A673 (cell line): Measurements from ENCODE around the gene NDUFAF4. TPM values are rescaled to one million over a fixed set of nuclear protein-coding genes. Genes with fewer than 3 reads are reported as not detected.
A peak's percentile ranks its signal among the peaks of the same experiment; 100 is the strongest.

Experiments
- BruUV-seq: library from RNA; stranded (reverse); fragments of 400-500 nt; replicated peaks from 2 replicates; lab custom pipeline; 2021; lab: Mats Ljungman, UMichigan
- CTCF ChIA-PET: fragments of 300-600 bp; sonication (Branson Sonifier 250); formaldehyde crosslinking; loops from one replicate; lab custom pipeline; 2022; ENCODE audit warnings: antibody characterized with exemption; lab: Charles Lee
- POLR2A ChIA-PET: fragments of 300-600 bp; sonication (Branson Sonifier 250); formaldehyde crosslinking; loops from one replicate; lab custom pipeline; 2022; ENCODE audit warnings: antibody characterized with exemption; ENCODE audit not compliant: low non-redundant PET; lab: Charles Lee
- DNase-seq: peaks from one replicate; pipeline ENCODE4 v3.0.0-alpha.2; 2015; ENCODE audit warnings: low spot score
- H3K27ac ChIP-seq: fragments of 200-600 bp; sonication (generic); 2 replicates; pipeline ENCODE4 v1.5.1; 2016; ENCODE audit warnings: mixed run types, low read depth, mild to moderate bottlenecking, mixed read lengths, antibody characterized with exemption, low read length; ENCODE audit not compliant: poor library complexity, severe bottlenecking
- H3K27me3 ChIP-seq: fragments of 200-600 bp; sonication (generic); replicated peaks from 2 replicates; pipeline ENCODE4 v1.6.1; 2017; ENCODE audit warnings: mixed run types, low read depth, mild to moderate bottlenecking, mixed read lengths, antibody characterized with exemption, low read length; ENCODE audit not compliant: insufficient read depth, poor library complexity
- H3K36me3 ChIP-seq: fragments of 200-600 bp; sonication (generic); 2 replicates; pipeline ENCODE4 v1.6.1; 2016; ENCODE audit warnings: mixed run types, mild to moderate bottlenecking, mixed read lengths, antibody characterized with exemption, low read length; ENCODE audit not compliant: insufficient read depth, poor library complexity, severe bottlenecking
- H3K4me1 ChIP-seq: fragments of 200-600 bp; sonication (generic); 2 replicates; pipeline ENCODE4 v1.6.1; 2017; ENCODE audit warnings: mixed run types, mild to moderate bottlenecking, mixed read lengths, antibody characterized with exemption, low read length; ENCODE audit not compliant: insufficient read depth, poor library complexity, severe bottlenecking
- H3K4me3 ChIP-seq: fragments of 200-600 bp; sonication (generic); 2 replicates; pipeline ENCODE4 v1.5.1; 2016; ENCODE audit warnings: low read depth, mixed run types, mild to moderate bottlenecking, mixed read lengths, low read length; ENCODE audit not compliant: poor library complexity, severe bottlenecking
- H3K9me3 ChIP-seq: fragments of 200-600 bp; sonication (generic); 2 replicates; pipeline ENCODE4 v1.6.1; 2016; ENCODE audit warnings: mixed run types, low read depth, mild to moderate bottlenecking, mixed read lengths, antibody characterized with exemption, low read length; ENCODE audit not compliant: poor library complexity, severe bottlenecking
- EZH2 ChIP-seq: fragments of 200-600 bp; sonication (generic); IDR thresholded peaks from 2 replicates; pipeline ENCODE4 v1.6.1; 2017; ENCODE audit warnings: borderline replicate concordance, low read depth, mild to moderate bottlenecking, mixed read lengths, antibody characterized with exemption, low read length; ENCODE audit not compliant: poor library complexity, severe bottlenecking
- intact Hi-C: fragments of 100-400 bp; cut with micrococcal nuclease; formaldehyde crosslinking; loops from one replicate; pipeline ENCODE4 v1.10.0; 2022; ENCODE audit not compliant: unreplicated experiment
- total RNA-seq: library from RNA; stranded (reverse); gene quantifications from 2 replicates; pipeline ENCODE4 v1.2.3, GENCODE V29; 2021
- TF ChIP-seq, protein P1 (sequence below): fragments of 300-800, 200-600 bp; sonication (generic); conservative IDR thresholded peaks from 2 replicates; pipeline ENCODE4 v1.5.1; 2017; ENCODE audit warnings: low read depth, mild to moderate bottlenecking, antibody characterized with exemption, low read length, moderate library complexity, mixed read lengths

NDUFAF4 gene
- total RNA-seq, 1 experiment from 2014 or later: 120 TPM

DNA sequence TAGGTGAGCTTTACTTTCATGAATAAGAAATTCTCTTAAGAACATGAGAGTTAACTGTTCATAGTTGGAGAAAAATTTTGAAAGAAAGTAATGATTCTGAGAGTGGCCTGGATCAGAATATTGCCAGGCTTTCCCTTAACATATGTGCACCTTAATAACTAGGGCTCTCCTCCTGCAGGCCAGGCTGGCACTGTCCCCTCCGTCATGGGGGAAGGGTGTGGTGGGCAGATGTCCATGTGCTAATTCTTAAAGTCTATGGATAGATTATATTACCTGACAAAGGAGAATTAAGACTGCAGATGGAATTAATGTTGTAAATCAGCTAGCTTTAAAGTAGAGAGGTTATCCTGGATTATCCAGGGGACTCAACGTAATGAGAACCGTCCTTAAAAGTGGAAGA is 15.9 kb upstream of the NDUFAF4 start:
- Histone ChIP-seq H3K9me3 (peaks cover 5% of the 10 kb centered on the region), H3K4me1 (peaks cover 18% of the 10 kb centered on the region), H3K36me3 (no peaks in the 10 kb centered on the region), H3K27me3 (no peaks in the 10 kb centered on the region), H3K27ac (no peak overlapping the region), H3K4me3 (no peak overlapping the region)
- TF ChIP-seq, protein P1, sequence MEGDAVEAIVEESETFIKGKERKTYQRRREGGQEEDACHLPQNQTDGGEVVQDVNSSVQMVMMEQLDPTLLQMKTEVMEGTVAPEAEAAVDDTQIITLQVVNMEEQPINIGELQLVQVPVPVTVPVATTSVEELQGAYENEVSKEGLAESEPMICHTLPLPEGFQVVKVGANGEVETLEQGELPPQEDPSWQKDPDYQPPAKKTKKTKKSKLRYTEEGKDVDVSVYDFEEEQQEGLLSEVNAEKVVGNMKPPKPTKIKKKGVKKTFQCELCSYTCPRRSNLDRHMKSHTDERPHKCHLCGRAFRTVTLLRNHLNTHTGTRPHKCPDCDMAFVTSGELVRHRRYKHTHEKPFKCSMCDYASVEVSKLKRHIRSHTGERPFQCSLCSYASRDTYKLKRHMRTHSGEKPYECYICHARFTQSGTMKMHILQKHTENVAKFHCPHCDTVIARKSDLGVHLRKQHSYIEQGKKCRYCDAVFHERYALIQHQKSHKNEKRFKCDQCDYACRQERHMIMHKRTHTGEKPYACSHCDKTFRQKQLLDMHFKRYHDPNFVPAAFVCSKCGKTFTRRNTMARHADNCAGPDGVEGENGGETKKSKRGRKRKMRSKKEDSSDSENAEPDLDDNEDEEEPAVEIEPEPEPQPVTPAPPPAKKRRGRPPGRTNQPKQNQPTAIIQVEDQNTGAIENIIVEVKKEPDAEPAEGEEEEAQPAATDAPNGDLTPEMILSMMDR: no peak
- TF ChIP-seq EZH2: no peak
- ChIA-PET POLR2A (no interaction called here), CTCF (no interaction called here)
- intact Hi-C loops: no loop called here
- BruUV-seq: no TSS peak
- no peak for DNase-seq

DNA sequence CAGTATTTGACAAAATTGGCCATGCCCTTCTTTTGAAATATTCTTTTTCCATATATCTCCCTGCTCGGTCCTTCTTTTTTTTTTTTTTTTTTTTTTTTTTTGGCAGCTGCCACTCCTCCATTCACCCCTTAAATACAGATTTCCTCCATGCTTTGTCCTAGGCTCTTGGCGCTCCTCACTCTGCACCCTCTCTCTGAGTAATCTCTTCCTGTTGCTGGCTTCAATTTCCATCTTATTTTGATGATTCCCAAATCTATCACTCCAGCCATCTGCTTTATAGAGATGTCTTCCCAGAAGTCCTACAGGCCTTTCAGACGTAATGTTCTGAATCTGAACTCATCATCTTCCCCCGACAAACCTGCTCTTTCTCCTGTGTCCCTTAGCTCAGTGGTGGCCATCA is 14.1 kb upstream of the NDUFAF4 start:
- no peaks in the 10 kb centered on the region for H3K27me3 ChIP-seq
- ChIA-PET CTCF (no interaction called here), POLR2A (no interaction called here)
- H3K9me3 ChIP-seq: peaks cover 5% of the 10 kb centered on the region
- H3K4me3 ChIP-seq: no peak overlapping the region
- TF ChIP-seq, protein P1: no peak
- TF ChIP-seq EZH2: no peak
- intact Hi-C loops: no loop called here
- no peak overlapping the region for H3K27ac ChIP-seq
- peaks cover 18% of the 10 kb centered on the region for H3K4me1 ChIP-seq
- no peaks in the 10 kb centered on the region for H3K36me3 ChIP-seq
- DNase-seq: peak; percentile 58
- BruUV-seq: no TSS peak

DNA sequence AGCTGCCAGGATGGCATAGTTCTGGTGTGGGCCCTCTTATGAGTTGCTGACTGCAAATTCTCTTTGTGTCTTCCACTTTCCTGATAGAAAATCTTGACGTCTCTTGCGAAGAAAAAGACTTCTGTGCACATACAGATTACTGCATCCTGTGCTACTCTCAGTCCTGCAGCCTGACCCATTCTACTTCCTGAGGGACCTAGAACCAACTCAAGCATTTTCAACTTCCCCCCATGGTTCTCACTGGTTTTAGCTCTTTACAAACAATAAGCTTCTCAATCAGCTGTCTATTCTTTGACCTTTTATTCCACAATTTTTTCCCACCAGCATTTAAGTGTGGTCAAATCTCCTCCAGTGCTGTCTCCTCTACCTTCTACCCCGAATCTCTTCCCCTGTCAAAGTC is 13.5 kb upstream of the NDUFAF4 start:
- TF ChIP-seq, protein P1: no peak
- no peak for TF ChIP-seq EZH2

More for the DNA sequence above, 13.5 kb upstream of the NDUFAF4 start:
- ChIA-PET CTCF (interaction anchor here (0.6 kb wide), 1 partner anchor 13 kb away, joined by 4 read pairs; no protein-coding TSS in a partner anchor), POLR2A (no interaction called here)
- Histone ChIP-seq H3K27ac (no peak overlapping the region), H3K4me3 (no peak overlapping the region), H3K36me3 (no peaks in the 10 kb centered on the region), H3K4me1 (peaks cover 18% of the 10 kb centered on the region), H3K9me3 (peaks cover 5% of the 10 kb centered on the region), H3K27me3 (no peaks in the 10 kb centered on the region)
- BruUV-seq: no TSS peak
- intact Hi-C loops: no loop called here
- DNase-seq: no peak
